Body of pancreas (tissue), 4 donors: Measurements from ENCODE around the gene CD48. TPM values are rescaled to one million over a fixed set of nuclear protein-coding genes. Genes with fewer than 3 reads are reported as not detected.
A peak's percentile ranks its signal among the peaks of the same experiment; 100 is the strongest.

Experiments used
- ATAC-seq: fragments of 150-250 bp; one replicate; pipeline ENCODE4 v1.9.1; 2016
- DNase-seq, 4 donors: peaks; one replicate each; pipeline ENCODE4 v3.0.0-alpha.2; 2019
- H3K27ac ChIP-seq, 4 donors: fragments of 200-600 bp; sonication (generic); 1 replicate in 3 of 4; 2 replicates in 1 of 4; pipeline versions ENCODE4 v1.5.1 to v1.6.1; 2016 to 2019; ENCODE audit warnings: mild to moderate bottlenecking in 1 of 4, mixed read lengths in 1 of 4, moderate library complexity in 1 of 4
- H3K27me3 ChIP-seq, 2 donors: fragments of 200-600 bp; sonication (generic); one replicate each; pipeline ENCODE4 v1.6.0; 2016; ENCODE audit warnings: mild to moderate bottlenecking in 1 of 2
- H3K36me3 ChIP-seq, 2 donors: fragments of 200-600 bp; sonication (generic); replicated peaks in 1 of 2; 2 replicates each; pipeline ENCODE4 v1.5.1; 2016; ENCODE audit warnings: low read depth in 2 of 2; ENCODE audit not compliant: insufficient read depth in 1 of 2
- H3K4me1 ChIP-seq: fragments of 200-600 bp; sonication (generic); one replicate; pipeline ENCODE4 v1.6.0; 2016
- H3K4me3 ChIP-seq, 2 donors: fragments of 200-600 bp; sonication (generic); 1 replicate in 1 of 2; 2 replicates in 1 of 2; pipeline ENCODE4 v1.5.1; 2016 to 2019
- H3K9me3 ChIP-seq, 3 donors: fragments of 200-600 bp; sonication (generic); 1 replicate in 2 of 3; 2 replicates in 1 of 3; pipeline ENCODE4 v1.5.1; 2016
- CTCF ChIP-seq, 7 experiments: fragments of 450-650 bp in 4 of 7; fragments of 200-600 bp in 3 of 7; sonication (generic) in 3 of 7; IDR thresholded peaks; one replicate each; pipeline ENCODE4 v1.5.1; 2016 to 2019; ENCODE audit warnings: antibody characterized with exemption in 7 of 7
- POLR2A ChIP-seq, 3 donors: fragments of 450-650 bp; IDR thresholded peaks; one replicate each; pipeline ENCODE4 v1.6.1; 2016; ENCODE audit warnings: antibody characterized with exemption in 3 of 3, mild to moderate bottlenecking in 2 of 3
- WGBS, 2 donors: methylation state at CpG; one replicate each; pipeline ENCODE4 v1.1.5; 2017; 5-methylcytosine and 5-hydroxymethylcytosine counted together
- intact Hi-C: fragments of 100-400 bp; cut with DNase I; formaldehyde crosslinking; loops from one replicate; pipeline ENCODE4 v1.15.1; 2023
- total RNA-seq, 2 donors: library from RNA; depleted of rRNA; stranded (reverse); fragments of >200 nt; gene quantifications; one replicate each; pipeline ENCODE4 v1.1.0, GENCODE V29; 2016

CD48 gene
- total RNA-seq, 2 donors from 2014 or later: 2.3 to 5.7 TPM

- ATAC-seq: no peak
- intact Hi-C loops: no loop called here
- no peaks in the 10 kb centered on the region for H3K4me1 ChIP-seq
- no peaks in the 10 kb centered on the region for H3K9me3 ChIP-seq
- no peaks in the 10 kb centered on the region for H3K36me3 ChIP-seq
- no peak overlapping the region for H3K27ac ChIP-seq
- no peak for DNase-seq
- WGBS, 2 donors: 60 to 78% methylated on average over 2 of the region's 2 CpGs
- no peak overlapping the region for H3K4me3 ChIP-seq
- no peaks in the 10 kb centered on the region for H3K27me3 ChIP-seq
- TF ChIP-seq POLR2A (IDR thresholded peaks at IDR 0.05) (no peak), CTCF (IDR thresholded peaks at IDR 0.05) (no peak)
Measured at GRCh38 chr1:160750608-160751007, 39.0 kb upstream of the CD48 start.

DNA sequence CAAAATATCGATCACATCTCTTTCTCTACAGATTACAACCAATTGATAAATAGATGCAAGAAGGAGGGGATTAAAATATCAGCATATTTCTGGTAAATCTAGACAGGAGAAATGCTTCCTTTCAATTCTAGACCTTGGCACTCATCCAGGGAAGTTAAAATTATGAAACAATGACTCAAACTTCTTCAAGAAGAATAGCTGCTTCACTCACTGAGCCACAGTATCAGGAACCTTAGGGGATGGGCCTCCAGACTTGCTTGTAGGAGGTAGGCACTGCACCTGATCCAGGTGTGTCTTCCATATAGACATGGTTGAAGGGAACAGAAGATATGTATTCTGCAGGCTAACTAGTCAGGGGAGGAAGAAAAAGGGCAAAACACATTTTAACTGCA is 37.3 kb upstream of the CD48 start:
- no peaks in the 10 kb centered on the region for H3K9me3 ChIP-seq
- no peaks in the 10 kb centered on the region for H3K4me1 ChIP-seq
- H3K27me3 ChIP-seq: no peaks in the 10 kb centered on the region
- H3K27ac ChIP-seq: no peak overlapping the region
- H3K4me3 ChIP-seq: no peak overlapping the region
- WGBS, 2 donors: 90 to 92% methylated on average over 1 of the region's 1 CpG
- TF ChIP-seq CTCF (IDR thresholded peaks at IDR 0.05) (no peak), POLR2A (IDR thresholded peaks at IDR 0.05) (no peak)
- H3K36me3 ChIP-seq: no peaks in the 10 kb centered on the region
- intact Hi-C loops: no loop called here
- DNase-seq: no peak
- ATAC-seq: no peak

DNA sequence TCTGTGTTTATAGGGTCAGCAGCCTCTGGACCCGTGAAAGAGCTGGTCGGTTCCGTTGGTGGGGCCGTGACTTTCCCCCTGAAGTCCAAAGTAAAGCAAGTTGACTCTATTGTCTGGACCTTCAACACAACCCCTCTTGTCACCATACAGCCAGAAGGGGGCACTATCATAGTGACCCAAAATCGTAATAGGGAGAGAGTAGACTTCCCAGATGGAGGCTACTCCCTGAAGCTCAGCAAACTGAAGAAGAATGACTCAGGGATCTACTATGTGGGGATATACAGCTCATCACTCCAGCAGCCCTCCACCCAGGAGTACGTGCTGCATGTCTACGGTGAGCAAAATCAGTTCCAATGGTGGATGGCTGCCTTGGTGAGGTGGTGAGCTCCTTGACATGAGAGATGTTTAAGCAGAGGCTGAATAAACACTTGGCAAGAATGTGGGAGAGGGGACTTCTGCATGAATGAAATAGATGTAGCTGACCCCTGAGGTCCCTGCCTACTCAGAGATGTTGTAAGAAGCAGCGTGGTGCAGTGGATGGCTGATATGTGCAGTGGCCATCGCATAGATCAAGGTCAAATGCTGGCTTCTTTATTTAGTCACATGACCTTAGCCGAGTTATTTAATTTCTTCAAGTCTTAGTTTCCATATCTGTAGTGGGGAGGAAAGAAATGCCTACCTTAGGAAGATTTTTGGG is 36.7 kb upstream of the CD48 start:
- intact Hi-C loops: no loop called here
- DNase-seq (no peak), ATAC-seq (no peak)
- Histone ChIP-seq H3K27me3 (no peaks in the 10 kb centered on the region), H3K36me3 (no peaks in the 10 kb centered on the region), H3K9me3 (no peaks in the 10 kb centered on the region), H3K4me3 (no peak overlapping the region), H3K4me1 (no peaks in the 10 kb centered on the region), H3K27ac (no peak overlapping the region)
- TF ChIP-seq POLR2A (IDR thresholded peaks at IDR 0.05) (no peak), CTCF (IDR thresholded peaks at IDR 0.05) (peak in 1 of 7 experiments; percentile 15)
- WGBS, 2 donors: 61% methylated on average over 10 of the region's 10 CpGs

DNA sequence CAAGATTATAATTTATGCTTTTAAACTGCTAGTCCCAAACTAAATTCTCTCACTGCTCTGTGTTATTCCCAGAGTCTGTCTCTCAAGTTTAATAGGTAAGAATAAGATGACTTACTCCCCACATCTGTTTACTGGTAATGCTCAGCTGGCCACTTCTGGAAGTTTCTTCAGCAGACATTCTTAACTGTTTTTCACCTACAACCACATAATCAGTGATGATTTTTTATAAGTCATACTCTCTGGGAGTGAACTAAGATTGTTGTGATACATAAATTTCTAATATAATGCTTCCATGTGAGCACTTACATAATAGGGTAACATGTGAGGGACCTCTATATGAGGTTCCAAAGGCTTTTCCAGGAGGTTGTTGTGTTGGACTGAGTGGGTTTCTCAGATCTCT is 36.1 kb upstream of the CD48 start:
- H3K36me3 ChIP-seq: no peaks in the 10 kb centered on the region
- no peaks in the 10 kb centered on the region for H3K27me3 ChIP-seq
- no peak overlapping the region for H3K27ac ChIP-seq
- no peak for TF ChIP-seq POLR2A (IDR thresholded peaks at IDR 0.05)
- TF ChIP-seq CTCF (IDR thresholded peaks at IDR 0.05): no peak
- H3K9me3 ChIP-seq: no peaks in the 10 kb centered on the region
- intact Hi-C loops: no loop called here
- H3K4me3 ChIP-seq: no peak overlapping the region
- H3K4me1 ChIP-seq: no peaks in the 10 kb centered on the region
- ATAC-seq (no peak), DNase-seq (no peak)

DNA sequence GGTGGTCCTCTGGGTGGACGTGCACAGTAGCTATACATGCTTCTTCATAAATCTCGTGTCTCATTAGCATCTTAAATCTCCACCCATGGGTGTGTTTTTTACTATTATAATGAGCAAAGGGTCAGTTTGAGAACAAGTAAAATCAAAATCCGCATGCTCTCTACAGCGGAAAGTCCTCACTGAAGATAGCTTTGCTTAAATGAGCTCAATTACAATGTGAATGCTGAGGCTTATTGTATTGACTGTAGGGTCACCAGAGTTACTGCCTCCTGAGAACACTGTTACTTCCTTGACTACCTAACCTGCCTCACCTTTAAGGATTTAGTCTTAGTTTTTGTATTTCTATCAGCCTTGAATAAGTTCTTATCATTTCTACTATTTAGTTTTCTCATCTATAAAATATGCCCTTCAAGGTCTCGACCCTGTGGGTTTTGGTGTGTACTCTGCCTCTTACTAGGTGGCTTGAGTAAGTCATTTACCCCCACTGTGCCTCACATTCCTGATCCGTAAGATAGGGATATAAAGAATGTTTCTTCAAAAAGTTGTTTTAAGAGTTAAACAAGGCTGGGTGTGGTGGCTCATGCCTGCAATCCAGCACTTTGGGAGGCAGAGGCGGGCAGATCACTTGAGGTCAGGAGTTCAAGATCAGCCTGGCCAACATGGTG is 35.3 kb upstream of the CD48 start:
- H3K27me3 ChIP-seq: no peaks in the 10 kb centered on the region
- DNase-seq: no peak
- TF ChIP-seq POLR2A (IDR thresholded peaks at IDR 0.05) (no peak), CTCF (IDR thresholded peaks at IDR 0.05) (no peak)
- intact Hi-C loops: no loop called here
- no peaks in the 10 kb centered on the region for H3K9me3 ChIP-seq
- no peaks in the 10 kb centered on the region for H3K36me3 ChIP-seq
- no peaks in the 10 kb centered on the region for H3K4me1 ChIP-seq
- WGBS, 2 donors: 66 to 73% methylated on average over 7 of the region's 7 CpGs
- H3K27ac ChIP-seq: no peak overlapping the region
- no peak overlapping the region for H3K4me3 ChIP-seq
- no peak for ATAC-seq
